Progenitor cell of endocrine pancreas (in vitro differentiated cells): ENCODE measurements around the gene PNCK. TPM values are rescaled to one million over a fixed set of nuclear protein-coding genes. Genes with fewer than 3 reads are reported as not detected.

Source experiments
- DNase-seq: peaks from one replicate; pipeline ENCODE4 v3.0.0; 2021; ENCODE audit warnings: low spot score; ENCODE audit not compliant: unreplicated experiment
- H3K27ac Mint-ChIP-seq: 2 replicates; pipeline ENCODE4 v1.8.0; 2021; ENCODE audit warnings: mild to moderate bottlenecking, moderate library complexity, mixed read lengths
- H3K27me3 Mint-ChIP-seq: 2 replicates; pipeline ENCODE4 v1.8.0; 2021; ENCODE audit warnings: mixed read lengths
- H3K36me3 Mint-ChIP-seq: 2 replicates; pipeline ENCODE4 v1.8.0; 2022; ENCODE audit warnings: mixed read lengths; ENCODE audit not compliant: insufficient read depth
- H3K4me1 Mint-ChIP-seq: 2 replicates; pipeline ENCODE4 v1.8.0; 2021; ENCODE audit warnings: low read depth, mixed read lengths
- H3K4me3 Mint-ChIP-seq: 2 replicates; pipeline ENCODE4 v1.8.0; 2021; ENCODE audit warnings: low read depth, mild to moderate bottlenecking, moderate library complexity, mixed read lengths
- H3K9me3 Mint-ChIP-seq: 2 replicates; pipeline ENCODE4 v1.8.0; 2021; ENCODE audit warnings: low read depth, mixed read lengths
- CTCF ChIP-seq: fragments of 200-600 bp; sonication (generic); IDR thresholded peaks from one replicate; pipeline ENCODE4 v1.5.0; 2021; ENCODE audit warnings: antibody characterized with exemption, mild to moderate bottlenecking; ENCODE audit not compliant: unreplicated experiment
- total RNA-seq: library from RNA; stranded (reverse); gene quantifications from 2 replicates; pipeline ENCODE4 v1.2.1, GENCODE V29; 2021

Gene PNCK
- total RNA-seq, 1 donor from 2014 or later: 6.1 TPM

GRCh38 chrX:153634832-153635231, 38.8 kb downstream of the PNCK start:
- TF ChIP-seq CTCF: no peak
- peaks cover 12% of the 10 kb centered on the region for H3K9me3 Mint-ChIP-seq
- peaks cover 10% of the 10 kb centered on the region for H3K4me1 Mint-ChIP-seq
- peaks cover 3% of the 10 kb centered on the region for H3K36me3 Mint-ChIP-seq
- H3K4me3 Mint-ChIP-seq: no peak overlapping the region
- peak overlapping the region; percentile 52 for H3K27ac Mint-ChIP-seq
- DNase-seq: no peak
- peaks cover 4% of the 10 kb centered on the region for H3K27me3 Mint-ChIP-seq

- no peak for TF ChIP-seq CTCF
- Mint-ChIP-seq H3K27ac (peak overlapping the region; percentile 21), H3K27me3 (peaks cover 4% of the 10 kb centered on the region), H3K36me3 (peaks cover 3% of the 10 kb centered on the region), H3K9me3 (peaks cover 14% of the 10 kb centered on the region), H3K4me1 (peaks cover 10% of the 10 kb centered on the region), H3K4me3 (no peak overlapping the region)
- DNase-seq: no peak
Measured at GRCh38 chrX:153634236-153634635, 39.4 kb downstream of the PNCK start.

- Mint-ChIP-seq H3K27me3 (peaks cover 4% of the 10 kb centered on the region), H3K4me1 (peaks cover 6% of the 10 kb centered on the region), H3K4me3 (no peak overlapping the region), H3K36me3 (peaks cover 3% of the 10 kb centered on the region), H3K9me3 (peaks cover 14% of the 10 kb centered on the region), H3K27ac (no peak overlapping the region)
- TF ChIP-seq CTCF: no peak
- no peak for DNase-seq
Measured at GRCh38 chrX:153633607-153634180, 39.9 kb downstream of the PNCK start.

- Mint-ChIP-seq H3K9me3 (peaks cover 14% of the 10 kb centered on the region), H3K27ac (no peak overlapping the region), H3K4me1 (peaks cover 5% of the 10 kb centered on the region), H3K27me3 (peaks cover 4% of the 10 kb centered on the region), H3K4me3 (no peak overlapping the region), H3K36me3 (peaks cover 3% of the 10 kb centered on the region)
- DNase-seq: no peak
- TF ChIP-seq CTCF: no peak
Measured at GRCh38 chrX:153633048-153633447, 40.6 kb downstream of the PNCK start.

GRCh38 chrX:153632595-153632946, 41.0 kb downstream of the PNCK start:
- TF ChIP-seq CTCF: no peak
- no peak overlapping the region for H3K4me3 Mint-ChIP-seq
- no peak overlapping the region for H3K27ac Mint-ChIP-seq

More at GRCh38 chrX:153632595-153632946, 41.0 kb downstream of the PNCK start:
- Mint-ChIP-seq H3K4me1 (peaks cover 5% of the 10 kb centered on the region), H3K27me3 (peaks cover 4% of the 10 kb centered on the region), H3K9me3 (peaks cover 14% of the 10 kb centered on the region), H3K36me3 (peaks cover 3% of the 10 kb centered on the region)
- DNase-seq: no peak
